NCI-H187 (cell line): ENCODE results near the gene LONP2.
A peak's percentile ranks its signal among the peaks of the same experiment; 100 is the strongest.

ENCODE experiments used
- DNase-seq, 2 experiments: peaks; one replicate each; lab custom pipeline; 2025; lab: John Stamatoyannopoulos, UW

LONP2 gene

GRCh38 chr16:48244080-48244862, at the start of gene LONP2:
Gene LONP2 (plus strand): TSS chr16:48244300. CDS start chr16:48244389, 89 bp downstream.
- DNase-seq: peak; percentile 31 to 51

- DNase-seq: no peak
These were observed 49.1 kb upstream of the LONP2 start for GRCh38 chr16:48194828-48195556.

GRCh38 chr16:48197294-48197693, 46.8 kb upstream of the LONP2 start:
- DNase-seq: no peak

GRCh38 chr16:48201515-48202201, 42.4 kb upstream of the LONP2 start:
- no peak for DNase-seq

GRCh38 chr16:48203974-48204824, 39.9 kb upstream of the LONP2 start:
- no peak for DNase-seq

GRCh38 chr16:48204825-48205151, 39.3 kb upstream of the LONP2 start:
- no peak for DNase-seq

- DNase-seq: no peak
These were observed 37.4 kb upstream of the LONP2 start for GRCh38 chr16:48206594-48207242.

GRCh38 chr16:48210747-48211146, 33.4 kb upstream of the LONP2 start:
- DNase-seq: no peak

GRCh38 chr16:48212033-48212432, 32.1 kb upstream of the LONP2 start:
- no peak for DNase-seq

- DNase-seq: no peak
These were observed 28.4 kb upstream of the LONP2 start for GRCh38 chr16:48215738-48216137.

GRCh38 chr16:48217708-48218107, 26.4 kb upstream of the LONP2 start:
- no peak for DNase-seq

GRCh38 chr16:48218473-48218872, 25.6 kb upstream of the LONP2 start:
- DNase-seq: no peak

- DNase-seq: no peak
These were observed 23.2 kb upstream of the LONP2 start for GRCh38 chr16:48220891-48221290.

GRCh38 chr16:48223490-48223889, 20.6 kb upstream of the LONP2 start:
- no peak for DNase-seq

GRCh38 chr16:48225456-48225855, 18.6 kb upstream of the LONP2 start:
- DNase-seq: no peak

GRCh38 chr16:48231727-48232492, 12.2 kb upstream of the LONP2 start:
- DNase-seq: no peak

- no peak for DNase-seq
These were observed 11.5 kb upstream of the LONP2 start for GRCh38 chr16:48232493-48233040.

GRCh38 chr16:48234630-48235029, 9.5 kb upstream of the LONP2 start:
- no peak for DNase-seq

GRCh38 chr16:48235058-48235555, 9.0 kb upstream of the LONP2 start:
- DNase-seq: no peak

- DNase-seq: no peak
These were observed 8.5 kb upstream of the LONP2 start for GRCh38 chr16:48235556-48236136.
